Endometrial microvascular endothelial cells (primary cell): Measurements from ENCODE around the gene TMEM132C. TPM values are rescaled to one million over a fixed set of nuclear protein-coding genes. Genes with fewer than 3 reads are reported as not detected.

ENCODE experiments used
- in situ Hi-C: cut with HindIII; loops from 2 replicates; pipeline ENCODE4 v1.10.0; 2017; ENCODE audit warnings: low sequenced_read_pairs, low pct_unique_long_range_greater_than_20kb; ENCODE audit errors: inconsistent ontology term
- total RNA-seq: library from RNA; depleted of rRNA; stranded (reverse); fragments of >200 nt; gene quantifications from one replicate; pipeline ENCODE4 v1.2.3, GENCODE V29; 2015; ENCODE audit errors: inconsistent ontology term

TMEM132C gene
- total RNA-seq, 1 donor from 2014 or later, result not detected

DNA sequence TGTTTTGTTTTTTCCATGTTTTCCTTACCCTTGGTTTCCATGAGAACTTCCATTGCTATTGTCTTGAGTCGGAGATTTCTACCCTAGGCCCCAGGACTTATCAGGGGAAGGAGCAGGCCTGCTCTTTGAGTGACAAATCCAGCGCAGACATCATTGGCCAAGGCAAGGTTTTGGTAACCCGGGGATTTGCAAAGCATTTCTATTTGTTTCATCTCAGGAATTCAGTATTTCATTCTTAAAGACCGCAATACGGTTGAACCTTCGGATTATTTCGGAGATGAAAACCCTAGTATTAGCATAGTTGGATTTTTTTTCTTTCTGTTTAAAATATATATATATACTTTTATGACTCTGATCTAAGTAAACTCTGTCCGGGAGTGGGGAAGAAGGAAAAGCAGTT is 62.0 kb downstream of the TMEM132C start:
- in situ Hi-C loops, result no loop called here

DNA sequence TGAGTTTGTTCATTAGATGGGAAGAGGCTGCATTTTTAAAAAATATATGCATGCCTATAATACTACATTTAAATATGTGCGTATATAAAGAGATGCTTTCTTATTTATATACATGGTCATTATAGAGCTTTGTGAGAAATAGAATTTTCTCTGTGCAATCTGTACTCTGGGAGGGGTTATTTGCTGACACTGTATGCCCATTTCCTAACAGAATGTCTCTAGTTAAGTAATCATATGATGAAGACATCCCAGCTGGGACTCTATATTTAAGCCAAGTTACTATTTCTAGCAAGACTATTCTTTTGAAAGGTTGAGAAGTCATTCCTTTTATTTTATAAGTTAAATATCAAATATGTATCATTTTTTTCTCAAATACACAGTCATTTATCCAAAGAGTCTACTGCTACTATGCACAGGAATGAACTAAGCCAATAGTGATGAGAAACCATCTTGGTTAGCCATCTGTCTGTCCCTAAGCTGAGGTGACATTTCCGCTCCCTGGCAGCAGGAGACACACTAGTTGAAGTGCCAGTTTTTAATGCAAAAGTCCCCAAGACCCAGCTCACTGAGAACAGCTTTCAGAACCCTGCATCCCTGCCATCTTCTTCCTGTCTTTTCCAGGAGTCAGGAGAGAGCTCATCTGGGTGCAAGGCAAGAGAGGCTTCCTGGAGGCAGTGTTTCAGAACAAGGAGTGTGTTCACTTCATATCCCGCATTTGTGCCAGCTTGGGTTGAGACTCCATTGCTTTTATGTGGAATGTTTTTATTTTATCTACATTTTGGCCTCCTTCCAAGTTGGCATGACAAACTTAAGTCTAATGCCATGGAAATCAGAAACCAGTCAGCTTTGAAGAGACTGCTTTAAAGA is 69.5 kb downstream of the TMEM132C start:
- in situ Hi-C loops, result no loop called here

DNA sequence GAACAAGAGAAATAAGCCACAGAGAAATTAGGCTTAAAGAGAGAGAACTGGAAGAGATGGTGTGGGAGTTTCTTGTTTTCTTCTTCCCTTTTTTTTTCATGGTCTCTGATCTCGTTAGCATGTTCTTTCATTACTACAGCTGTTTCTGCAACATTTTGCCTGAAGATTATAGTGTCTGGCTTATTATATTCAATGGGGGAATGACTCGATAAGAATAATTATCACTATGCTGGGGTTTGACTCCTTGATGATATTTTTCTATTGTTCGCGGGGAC is 70.0 kb downstream of the TMEM132C start:
- in situ Hi-C loops, result no loop called here

DNA sequence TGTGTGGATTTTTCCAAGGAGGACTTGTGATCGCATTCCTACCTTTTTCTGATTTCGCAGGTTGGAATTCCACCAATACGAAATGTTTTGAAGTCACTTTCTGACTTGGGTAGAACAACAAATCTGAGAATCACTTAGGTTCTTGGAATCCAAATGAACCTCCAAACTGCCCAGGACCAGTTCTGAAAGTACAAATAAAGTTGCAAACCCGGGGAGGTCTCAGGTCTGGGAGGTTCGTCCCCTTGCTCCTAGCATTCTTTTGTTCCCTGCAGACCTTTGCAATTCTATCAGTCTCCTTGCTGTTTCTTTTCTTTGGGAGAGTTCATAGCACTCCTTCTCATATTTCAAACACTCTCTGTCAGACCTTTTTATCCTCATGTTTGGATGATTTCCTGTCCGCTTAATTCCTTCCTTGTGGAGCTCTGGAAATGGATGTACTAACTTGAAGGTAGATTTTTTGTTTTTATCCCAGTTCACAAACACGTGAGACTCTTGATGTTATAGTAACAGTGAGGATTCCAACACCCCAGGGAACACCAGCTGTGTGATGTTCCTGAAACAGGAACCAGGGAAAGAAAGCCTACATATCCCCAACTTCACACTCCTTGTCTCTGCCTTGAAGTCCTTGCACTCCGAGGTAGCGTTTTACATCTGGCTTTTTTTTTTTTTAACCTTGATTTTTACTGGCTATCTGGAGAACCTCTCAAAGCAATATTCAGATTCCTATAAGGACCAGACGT is 70.6 kb downstream of the TMEM132C start:
- in situ Hi-C loops, result no loop called here

DNA sequence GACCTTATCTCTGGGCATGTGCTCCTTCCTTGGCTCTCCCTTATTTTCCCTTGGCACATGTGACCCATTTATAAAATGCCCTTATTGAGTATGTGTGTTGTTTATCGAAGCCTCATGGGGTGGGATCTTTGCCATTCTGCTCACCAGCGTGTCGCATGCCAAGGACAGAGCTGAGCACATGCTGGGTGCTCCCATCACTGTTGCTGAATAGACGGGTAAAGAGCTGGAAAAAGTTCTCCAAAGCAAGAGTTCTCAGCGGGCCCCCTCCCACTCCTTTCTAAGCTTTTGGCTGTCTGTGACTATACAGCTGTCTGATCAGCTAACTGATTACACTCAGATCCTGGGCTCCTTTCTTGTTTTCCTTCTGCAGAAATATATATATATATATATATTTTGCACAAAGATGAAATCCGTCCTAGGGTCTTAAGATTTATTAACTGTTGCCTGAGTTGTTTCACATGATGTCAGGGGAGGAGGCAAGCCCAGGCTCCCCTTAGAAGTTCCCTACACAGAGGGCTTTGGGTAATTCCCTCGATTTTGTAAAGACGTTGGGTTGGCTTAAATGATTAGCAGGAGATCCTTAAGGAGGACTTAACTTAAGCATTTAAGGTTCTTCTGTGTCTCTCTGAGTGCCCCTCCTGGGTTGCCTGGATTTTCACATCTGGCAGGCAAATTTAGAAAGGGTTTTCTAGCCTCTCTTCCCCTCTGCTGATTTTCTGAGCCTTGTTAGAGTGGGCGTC is 71.6 kb downstream of the TMEM132C start:
- in situ Hi-C loops, result no loop called here

DNA sequence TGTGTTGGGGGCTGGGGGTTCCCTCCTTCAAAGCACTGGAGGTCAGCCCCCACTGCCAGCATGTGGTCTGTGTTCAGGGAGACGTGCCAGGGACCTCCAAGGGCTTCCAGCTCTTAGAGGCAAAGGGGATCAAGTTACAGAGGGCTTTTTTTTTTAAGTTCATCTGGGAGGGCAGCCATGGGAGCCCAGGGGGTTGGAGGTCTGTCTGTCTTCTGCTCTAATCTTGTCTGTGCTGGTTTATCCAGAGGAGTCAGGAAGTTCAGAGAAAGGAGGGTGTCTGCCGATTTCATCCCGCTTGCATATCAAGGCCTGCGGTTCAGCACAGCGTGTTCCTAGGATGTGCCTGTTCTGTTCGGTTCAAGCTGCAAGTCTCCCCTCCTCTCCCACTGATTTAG is 72.2 kb downstream of the TMEM132C start:
- in situ Hi-C loops, result no loop called here

DNA sequence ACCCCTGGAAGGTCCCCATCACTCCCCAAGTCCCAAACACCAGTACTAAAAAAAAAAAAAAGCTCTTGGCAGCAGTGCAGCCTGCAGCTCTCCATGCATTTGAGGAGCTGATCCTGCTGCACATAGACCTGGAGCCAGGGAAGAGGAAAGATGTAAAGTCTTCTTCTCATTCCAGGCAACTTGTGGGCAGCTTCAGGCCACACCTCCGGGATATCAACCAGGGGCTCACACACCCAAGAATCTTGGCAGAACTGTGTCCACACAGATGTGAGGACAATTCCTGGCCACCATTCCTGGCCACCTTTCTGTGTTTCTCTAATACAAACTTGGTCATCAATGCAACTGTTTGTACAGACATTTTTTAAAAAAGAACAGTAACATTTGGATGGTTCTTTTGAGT is 72.7 kb downstream of the TMEM132C start:
- in situ Hi-C loops, result no loop called here

DNA sequence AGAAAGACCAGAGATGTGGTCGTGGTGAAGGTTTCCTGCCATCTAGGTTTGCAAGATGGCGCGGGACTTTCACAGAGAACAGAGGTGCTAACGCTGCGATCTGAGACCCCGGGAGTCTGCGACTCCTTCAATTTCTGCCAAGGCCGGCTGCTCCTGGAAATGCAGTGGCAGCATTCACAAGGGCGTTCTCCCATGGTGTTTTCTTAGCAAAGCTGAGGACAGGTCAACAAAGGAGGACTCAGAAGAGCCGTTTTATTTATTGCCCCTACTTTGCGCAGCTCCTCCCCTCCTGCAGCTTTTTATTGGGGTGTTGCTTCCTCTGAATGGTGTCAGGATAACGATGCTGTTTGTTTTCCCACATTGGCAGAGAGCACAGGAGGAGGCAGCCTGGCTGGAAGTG is 86.3 kb downstream of the TMEM132C start:
- in situ Hi-C loops, result no loop called here

DNA sequence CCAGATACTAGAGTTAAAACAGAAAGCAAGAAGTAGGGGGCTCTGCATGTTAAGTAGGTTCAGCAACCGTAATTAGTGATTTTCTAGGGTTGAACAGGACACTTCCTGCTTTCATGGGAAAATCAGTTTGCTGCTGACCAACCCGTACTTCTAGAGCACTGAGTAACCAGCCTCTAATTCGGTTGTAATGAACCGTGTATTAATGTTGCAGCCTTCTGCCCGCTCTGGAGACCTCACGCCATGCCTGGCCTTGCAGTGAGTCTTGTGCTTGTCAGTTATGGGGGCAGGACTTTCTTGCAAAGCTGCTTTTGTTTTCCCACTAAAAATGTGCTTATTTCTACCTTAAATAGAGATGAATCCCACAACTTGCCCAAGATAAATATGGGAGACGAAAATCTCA is 89.6 kb downstream of the TMEM132C start:
- in situ Hi-C loops, result no loop called here

DNA sequence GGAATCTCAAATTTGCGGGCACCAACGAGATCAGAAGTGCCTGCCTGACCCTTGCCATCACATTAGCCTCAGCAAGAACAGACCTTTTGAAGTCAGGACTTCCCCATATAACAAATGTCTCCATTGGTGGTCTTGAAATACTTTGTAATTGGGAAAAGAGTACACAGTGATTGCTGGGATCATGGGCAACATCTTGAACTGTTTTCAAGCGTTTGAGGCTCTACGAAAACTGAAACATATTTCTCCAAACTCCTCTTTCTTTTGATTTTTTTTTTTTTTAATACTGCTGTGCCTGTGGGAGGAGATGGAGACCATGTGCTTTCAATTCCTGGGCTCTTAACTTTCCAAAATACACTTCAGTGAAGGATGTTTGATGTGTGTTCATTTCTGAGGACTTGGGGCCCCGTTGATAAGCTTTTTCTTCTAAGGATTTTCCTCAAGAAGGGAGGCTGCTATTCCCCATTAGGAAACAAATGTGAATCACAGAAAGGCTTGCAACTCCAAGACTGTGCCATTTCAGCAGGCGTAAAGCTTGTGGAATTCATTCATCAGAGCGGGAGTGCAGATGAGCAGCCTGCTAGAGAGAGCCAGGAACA is 94.5 kb downstream of the TMEM132C start:
- in situ Hi-C loops, result no loop called here

DNA sequence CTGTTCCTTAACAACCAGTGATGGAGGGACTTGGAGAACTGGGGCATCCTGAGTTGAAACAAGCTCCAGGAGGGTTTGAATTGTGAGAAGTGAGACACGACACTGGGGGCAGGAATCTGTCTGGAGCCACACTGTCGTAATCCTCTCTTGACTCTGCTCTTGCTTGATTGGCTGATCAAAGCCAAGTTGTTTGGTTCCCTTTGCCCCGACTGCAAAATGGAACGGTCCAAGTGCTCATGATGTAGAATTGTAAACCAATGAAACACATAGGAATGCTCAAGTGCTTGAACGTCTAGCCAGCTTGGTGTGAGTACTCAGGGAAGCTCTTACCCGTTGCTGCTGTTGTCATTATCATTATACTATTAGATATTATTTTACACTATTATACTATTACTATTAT is 98.1 kb downstream of the TMEM132C start:
- in situ Hi-C loops, result no loop called here

DNA sequence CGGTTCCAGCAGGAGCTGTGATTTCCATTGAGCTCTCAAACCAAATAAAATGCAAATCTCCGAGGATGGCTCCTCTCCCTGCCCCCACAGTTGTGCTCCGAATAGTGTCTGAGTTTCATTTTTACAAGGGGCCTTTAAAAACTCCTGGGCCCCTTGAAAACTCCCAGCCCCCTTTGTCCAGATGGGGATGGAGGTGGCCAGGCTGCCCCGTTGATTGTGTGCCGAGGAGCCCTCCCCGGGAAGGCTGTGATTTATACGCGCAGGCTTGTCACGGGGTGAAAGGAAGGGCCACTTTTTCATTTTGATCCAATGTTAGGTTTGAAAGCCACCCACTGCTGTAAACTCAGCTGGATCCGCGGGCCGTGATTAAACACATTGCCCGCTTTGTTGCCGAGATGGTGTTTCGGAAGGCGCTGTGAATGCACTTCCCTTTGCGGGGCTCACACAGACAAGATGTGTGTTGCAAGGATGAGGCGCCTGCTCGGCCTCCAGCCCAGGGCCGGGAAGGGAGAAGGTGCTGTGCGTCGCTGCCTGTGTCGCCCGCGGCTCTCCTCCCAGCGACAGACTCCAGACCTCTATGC is 98.8 kb downstream of the TMEM132C start:
- in situ Hi-C loops, result no loop called here

DNA sequence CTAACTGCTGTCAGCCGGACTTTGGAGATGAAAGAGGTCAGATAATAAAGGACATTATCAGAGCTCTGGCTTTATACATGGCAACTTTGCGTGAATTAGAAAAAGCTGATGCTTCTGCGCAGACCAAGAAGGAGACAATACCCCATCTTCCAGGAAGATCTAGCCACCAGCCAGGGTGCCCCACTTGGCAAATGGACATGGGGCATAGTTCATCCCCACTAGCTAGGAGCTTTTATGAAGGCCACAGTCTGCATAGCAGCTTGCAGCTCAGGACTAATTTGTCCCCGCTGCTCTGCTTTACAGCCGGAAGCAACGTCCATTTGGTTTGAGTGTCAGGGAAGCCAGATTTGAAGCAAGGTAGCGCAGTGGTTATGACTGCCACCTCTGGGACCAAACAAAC is 101.0 kb downstream of the TMEM132C start:
- in situ Hi-C loops, result no loop called here

DNA sequence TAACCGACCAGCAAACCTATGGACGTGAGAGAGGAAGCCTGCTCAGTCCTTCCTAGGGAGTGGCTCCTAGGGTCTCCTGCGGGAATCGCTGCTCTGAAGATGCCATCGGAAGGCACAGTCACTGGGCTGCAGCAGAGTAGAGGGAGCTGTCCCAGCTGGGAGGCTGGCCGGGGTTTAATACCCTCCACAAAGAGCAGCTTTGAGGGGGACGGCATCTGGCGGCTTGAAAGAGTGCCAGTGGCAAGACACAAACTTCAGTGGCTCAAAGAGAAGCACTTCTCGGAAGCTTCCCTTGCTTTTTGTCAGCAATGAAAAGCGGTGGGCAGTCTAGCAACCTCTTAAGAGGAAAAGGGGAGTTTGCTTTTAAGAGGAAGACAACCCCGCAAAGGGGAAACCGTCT is 114.6 kb downstream of the TMEM132C start:
- in situ Hi-C loops, result no loop called here

DNA sequence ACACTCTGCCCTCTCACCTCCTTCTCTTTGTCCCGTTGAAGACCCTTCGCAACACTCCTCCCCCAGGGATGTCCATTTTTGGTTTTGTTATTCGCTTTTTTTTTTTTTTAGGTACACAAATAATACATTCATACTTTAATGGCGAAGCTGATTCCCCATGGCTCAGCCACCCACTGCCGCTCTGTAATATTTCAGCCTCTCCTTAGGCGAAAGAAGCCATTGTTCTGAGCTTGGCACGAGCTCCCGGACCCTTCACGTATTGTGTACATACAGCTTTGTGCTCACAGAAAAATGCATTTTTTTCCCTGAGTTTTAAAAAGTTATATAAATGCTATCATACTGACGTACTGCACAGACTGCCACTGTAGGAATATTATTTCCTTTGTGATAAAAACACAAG is 115.0 kb downstream of the TMEM132C start:
- in situ Hi-C loops, result no loop called here

DNA sequence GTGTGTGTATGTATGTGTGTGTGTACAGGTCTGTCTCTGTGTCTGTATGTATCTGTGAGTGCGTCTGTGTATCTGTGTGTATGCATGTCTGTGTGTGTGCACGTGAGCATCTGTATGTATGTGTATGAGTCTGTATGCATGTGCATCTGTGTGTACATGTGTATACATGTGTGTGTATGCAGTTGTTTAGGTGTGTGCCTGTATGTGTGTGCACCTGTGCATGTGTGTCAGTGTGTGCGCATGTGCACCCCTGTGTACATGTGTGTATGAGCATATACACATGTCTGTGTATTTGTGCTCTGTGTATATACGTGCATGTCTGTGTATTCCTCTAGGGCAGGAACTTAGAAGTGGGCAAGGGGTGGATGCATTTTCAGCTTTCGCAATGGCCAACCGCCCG is 116.0 kb downstream of the TMEM132C start:
- in situ Hi-C loops, result no loop called here

DNA sequence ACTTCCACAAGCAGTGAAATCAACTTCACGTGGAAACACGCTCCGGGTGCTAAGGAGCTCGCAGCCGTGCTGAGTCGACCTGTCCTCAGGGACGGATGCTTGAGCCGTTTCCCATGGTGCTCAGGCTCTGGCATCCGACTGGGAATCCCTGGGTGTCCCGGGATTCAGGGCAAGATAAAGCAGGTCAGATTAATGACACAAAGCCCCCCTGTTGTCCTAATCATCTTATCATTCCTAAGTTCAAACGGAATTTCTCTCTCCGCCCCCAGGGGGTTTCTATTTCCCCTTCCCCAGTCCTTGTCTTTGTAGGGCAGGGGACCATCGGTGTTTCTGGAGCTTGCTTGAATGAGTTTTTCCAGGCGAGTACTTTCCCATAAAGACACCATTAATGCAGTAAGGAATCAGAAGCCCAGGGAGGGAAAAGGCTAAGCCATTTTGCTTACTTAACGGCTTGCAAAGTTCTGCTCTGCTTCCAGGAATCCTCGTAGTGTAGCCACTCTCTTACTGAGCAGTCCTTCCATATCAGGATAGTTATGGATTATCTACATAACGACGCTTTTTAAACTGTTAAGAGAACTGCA is 116.5 kb downstream of the TMEM132C start:
- in situ Hi-C loops, result no loop called here

DNA sequence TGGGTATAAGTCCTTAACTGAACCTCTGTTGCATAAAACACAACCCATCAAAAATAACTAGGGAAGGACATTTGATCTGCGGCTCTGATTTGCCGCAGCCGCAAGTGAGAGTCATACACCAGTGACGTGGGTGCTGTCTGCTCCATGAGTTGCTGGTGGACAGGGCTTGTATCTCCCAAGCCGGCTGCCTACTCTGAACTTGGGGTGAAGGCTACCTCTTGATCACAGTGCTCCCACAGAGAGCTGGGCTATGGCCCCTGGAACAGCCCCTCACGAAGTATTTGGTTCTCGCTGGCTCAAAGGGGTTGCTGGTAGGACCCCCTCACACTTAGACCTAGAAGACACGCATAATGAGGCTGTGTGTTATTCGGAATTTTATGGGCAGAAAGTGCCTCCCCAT is 118.8 kb downstream of the TMEM132C start:
- in situ Hi-C loops, result no loop called here
